GM12872 (cell line): Measurements from ENCODE around the gene FMN1.

Experiments
- CTCF ChIP-seq: IDR thresholded peaks from 3 replicates; pipeline ENCODE4 v1.5.1; 2011; ENCODE audit warnings: low read depth, mild to moderate bottlenecking, low read length, moderate library complexity; ENCODE audit not compliant: insufficient read depth

Gene FMN1

GRCh38 chr15:32794973-32795372, 399.5 kb downstream of the FMN1 start:
- no peak for TF ChIP-seq CTCF

- no peak for TF ChIP-seq CTCF
These were observed 402.1 kb downstream of the FMN1 start for GRCh38 chr15:32792436-32792835.

- TF ChIP-seq CTCF, result no peak
These were observed 404.0 kb downstream of the FMN1 start for GRCh38 chr15:32790352-32790999.

- no peak for TF ChIP-seq CTCF
These were observed 406.6 kb downstream of the FMN1 start for GRCh38 chr15:32787949-32788348.

GRCh38 chr15:32786906-32787305, 407.6 kb downstream of the FMN1 start:
- no peak for TF ChIP-seq CTCF

- no peak for TF ChIP-seq CTCF
These were observed 409.9 kb downstream of the FMN1 start for GRCh38 chr15:32784581-32784980.

- TF ChIP-seq CTCF, result no peak
These were observed 412.7 kb downstream of the FMN1 start for GRCh38 chr15:32781781-32782180.
